Measurements from ENCODE around the gene TARS1.
A peak's percentile ranks its signal among the peaks of the same experiment; 100 is the strongest.

TARS1 gene

DNA sequence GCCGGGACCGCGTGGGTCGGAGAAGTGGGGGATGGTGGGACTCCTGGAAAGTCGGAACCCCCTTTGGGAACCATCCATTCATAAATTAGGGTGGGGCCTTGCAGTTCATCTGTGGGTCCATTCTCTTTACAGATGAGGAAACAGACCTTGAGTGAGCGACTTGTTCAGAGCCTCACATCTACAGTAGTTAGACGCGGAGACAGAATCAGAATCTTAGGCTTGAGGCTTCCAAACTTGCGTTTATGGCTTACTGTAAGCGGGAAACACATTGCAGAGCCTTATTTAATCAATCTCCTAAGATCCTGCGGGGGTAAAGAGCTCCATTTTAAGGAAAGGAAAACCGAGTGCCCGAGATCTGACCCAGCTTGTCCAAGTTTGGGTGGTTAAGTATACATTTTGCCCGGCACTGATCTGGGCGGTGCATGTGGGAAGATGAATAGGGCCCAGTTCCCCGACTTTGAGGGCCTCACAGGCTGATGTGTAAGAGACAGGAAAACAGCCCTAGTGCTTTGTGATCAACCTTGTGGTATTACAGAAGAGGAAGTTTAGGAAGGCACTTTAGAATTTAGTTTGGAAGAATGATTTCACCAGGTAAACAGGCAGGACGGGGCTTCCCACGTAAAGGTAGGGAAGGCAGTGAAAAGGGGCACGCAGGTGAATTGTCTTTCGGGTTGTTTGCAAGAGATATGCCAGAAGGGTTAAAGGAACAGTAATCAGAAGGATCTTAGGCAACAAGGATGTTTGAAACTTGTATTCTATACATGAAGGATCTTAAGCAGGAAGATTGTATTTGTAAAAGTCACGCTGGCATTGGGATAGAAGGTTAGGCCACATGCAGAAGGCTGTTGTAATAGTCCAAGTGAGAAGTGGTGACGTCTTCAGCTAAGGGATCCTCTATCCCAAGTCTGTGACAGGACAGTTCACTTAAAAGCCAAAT is 744 bp downstream of the TARS1 start:
- peak; percentile 82 for DNase-seq

DNA sequence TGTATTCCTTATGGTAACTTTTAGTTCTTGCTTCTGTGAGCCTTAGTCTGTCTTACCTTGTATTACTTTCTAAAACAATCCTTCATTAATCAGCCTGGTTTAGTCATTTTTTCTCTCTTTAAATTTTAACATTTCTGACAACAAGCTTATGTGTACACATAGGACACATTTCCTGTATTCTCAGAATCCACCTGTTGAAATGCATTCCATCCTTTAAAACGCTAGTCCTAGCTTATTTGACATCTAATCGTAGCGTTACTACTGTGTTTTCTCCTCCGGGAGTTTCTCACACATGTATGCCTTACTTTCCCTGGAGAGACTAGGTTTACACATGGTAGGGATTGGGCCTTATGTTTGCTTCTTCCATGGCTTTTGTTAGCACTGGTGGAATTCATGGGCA is 3.8 kb downstream of the TARS1 start:
- DNase-seq: no peak

DNA sequence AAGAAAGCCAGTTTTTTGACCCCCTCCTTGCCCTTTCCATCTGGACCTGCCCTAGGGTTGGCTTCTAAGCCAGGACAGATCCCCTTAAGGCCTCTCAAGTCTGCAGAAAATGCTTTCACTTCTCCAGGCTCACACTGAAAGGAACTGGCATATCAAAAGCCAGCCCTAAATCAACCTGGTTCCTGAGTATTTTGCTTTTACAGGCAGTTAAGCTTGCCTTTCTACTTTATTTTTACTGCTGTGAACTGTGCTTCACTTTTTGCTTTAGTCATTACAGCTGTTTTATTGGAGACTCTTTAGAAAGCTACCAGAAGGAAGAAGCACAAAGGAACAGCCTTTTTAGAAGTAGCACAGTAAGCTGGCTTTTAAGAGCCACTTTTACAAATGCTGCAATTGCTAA is 5.0 kb downstream of the TARS1 start:
- peak; percentile 67 for DNase-seq

DNA sequence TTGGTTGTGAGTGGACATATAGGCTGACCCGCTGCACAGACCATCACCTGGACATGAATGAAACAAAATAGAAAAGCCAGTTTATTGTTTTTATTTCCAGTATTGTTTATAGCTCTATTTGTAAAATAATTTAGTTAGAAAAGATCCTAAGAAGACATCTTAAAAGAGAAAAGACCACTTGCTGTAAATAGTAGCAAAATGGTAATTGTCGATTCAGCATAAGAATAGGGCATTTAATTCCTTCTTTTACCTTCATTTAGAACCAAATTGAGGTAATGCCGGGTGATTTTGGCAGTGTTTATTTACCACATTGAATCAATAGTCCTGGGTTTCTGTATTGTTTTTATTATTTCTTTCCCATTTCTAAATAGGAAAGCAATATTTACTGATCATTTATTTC is 7.4 kb downstream of the TARS1 start:
- no peak for DNase-seq

DNA sequence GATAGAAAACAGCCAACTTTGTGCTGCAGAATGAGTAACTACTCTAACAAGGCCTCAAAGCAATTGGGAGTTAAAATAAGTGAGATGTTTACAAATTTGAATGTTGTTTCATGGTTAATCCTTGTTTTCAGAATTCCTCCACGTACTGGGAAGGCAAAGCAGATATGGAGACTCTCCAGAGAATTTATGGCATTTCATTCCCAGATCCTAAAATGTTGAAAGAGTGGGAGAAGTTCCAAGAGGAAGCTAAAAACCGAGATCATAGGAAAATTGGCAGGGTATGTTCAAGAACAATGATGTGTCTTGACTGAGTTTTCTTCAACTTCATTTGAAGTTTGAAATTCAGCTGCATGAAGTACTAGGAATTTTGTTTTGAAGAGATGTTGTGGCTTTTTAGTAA is 16.4 kb downstream of the TARS1 start:
- DNase-seq: no peak

DNA sequence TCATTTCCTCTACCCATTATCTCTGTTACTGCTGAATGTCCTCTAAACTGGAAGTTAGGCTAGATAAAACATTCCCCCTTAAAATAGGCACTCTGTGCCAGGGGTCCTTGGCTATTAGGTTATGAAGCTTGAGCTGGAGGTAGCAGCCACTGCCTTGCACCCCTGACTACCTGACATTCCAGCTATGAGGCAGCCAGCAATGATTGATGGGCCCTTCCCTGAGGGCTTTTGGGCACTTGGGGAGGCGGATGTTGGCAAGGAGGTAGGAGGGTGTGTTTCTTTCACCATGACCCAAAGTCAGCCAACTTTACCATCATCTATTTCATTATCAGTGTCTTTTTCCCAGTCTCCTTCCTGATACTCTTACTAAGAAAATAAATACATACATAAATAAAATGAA is 17.1 kb downstream of the TARS1 start:
- no peak for DNase-seq

DNA sequence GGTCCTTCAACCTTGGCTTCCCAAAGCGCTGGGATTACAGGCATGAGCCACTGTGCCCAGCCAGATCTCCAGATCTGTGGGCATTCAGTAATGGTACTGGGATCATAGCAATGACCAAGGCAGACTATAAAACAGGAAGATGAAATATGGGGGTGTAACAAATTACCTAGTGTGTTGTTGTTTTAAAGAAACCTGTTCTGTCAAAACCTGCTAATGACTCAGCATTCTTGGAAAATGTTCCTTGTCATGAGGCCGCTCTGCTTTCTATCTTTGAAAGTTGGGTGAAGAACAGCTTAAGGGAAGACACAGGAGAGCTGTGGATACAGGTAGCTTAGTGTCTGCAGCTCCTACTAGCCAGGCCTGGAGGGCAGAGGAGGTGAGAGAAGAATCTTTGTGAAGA is 19.4 kb downstream of the TARS1 start:
- no peak for DNase-seq

DNA sequence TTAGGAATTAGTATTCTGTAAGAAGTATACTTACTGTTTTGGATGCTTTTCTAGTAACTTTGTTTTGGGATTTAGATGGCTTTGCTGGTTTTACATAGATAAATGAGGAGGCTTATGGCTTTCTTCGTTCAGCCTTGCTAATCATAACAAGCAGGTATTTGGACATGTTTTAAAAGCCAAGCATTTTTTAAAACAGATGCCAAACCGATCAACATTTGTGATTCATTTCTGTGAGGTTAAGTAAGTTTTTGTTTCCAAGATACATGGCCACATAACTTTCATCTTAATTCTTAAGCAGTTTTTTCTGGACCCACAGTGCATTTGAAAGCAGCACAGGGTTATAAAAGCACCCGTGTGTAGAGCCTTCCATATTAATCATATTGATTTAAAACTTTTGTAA is 21.7 kb downstream of the TARS1 start:
- no peak for DNase-seq

DNA sequence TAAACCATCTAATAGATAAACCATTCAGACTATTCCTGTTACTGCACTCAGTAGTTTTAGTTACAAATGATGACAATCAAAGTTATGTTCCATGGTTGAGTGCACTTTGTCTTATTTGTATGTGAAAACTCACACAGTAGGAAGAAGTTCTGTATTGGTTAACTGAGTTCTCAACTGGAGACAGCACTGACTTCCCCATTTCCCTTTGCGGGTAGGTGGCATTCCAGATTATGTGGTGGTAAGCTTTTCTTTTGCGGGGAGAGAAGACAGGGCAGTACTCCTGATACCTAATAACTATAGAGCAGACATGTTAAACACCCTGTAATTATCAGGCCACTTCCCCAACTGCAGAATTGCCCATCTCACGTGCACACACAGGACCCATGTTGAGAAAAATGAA is 24.4 kb downstream of the TARS1 start:
- peak; percentile 56 for DNase-seq

DNA sequence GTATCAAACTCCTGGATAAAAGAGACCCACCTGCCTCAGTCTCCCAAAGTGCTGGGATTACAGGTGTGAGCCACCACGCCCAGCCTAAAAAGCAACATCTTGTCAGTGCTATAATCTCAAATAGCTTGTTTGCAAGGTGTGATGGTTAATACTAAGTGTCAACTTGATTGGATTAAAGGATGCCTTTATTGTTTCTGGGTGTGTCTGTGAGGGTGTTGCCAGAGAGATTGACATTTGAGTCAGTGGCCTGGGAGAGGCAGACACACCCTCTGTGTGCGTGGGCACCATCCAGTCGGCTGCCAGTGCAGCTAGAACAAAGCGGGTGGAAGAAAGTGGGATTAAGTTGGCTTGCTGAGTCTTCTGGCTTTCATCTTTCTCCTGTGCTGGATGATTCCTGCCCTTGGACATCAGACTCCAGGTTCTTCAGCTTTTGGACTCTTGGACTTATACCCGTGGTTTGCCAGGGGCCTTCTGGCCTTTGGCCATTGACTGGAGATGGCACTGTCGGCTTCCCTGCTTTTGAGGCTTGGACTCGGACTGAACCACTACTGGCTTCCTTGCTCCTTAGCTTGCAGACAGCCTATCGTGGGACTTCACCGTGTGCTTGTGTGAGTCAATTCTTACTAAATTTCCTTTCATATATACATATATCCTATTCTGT is 28.1 kb downstream of the TARS1 start:
- no peak for DNase-seq

DNA sequence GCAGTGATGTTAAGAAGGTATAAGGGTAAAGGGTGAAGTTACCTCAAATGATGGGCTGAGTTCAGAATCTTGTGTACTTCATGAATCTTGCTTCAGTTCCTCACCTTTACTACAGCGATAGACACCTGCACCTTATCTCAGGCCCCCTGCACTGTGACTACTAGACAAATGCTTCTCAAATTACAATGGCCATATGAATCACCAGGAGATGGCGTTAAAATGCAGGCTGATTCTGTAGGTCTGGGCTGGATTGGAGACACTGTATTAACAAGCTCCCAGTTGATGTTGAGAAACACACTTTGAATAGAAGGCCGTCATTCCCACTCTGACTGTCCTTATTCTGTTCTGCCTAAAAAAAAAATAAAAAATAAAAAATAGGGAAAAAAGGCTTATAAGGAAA is 29.8 kb downstream of the TARS1 start:
- DNase-seq: peak; percentile 33

DNA sequence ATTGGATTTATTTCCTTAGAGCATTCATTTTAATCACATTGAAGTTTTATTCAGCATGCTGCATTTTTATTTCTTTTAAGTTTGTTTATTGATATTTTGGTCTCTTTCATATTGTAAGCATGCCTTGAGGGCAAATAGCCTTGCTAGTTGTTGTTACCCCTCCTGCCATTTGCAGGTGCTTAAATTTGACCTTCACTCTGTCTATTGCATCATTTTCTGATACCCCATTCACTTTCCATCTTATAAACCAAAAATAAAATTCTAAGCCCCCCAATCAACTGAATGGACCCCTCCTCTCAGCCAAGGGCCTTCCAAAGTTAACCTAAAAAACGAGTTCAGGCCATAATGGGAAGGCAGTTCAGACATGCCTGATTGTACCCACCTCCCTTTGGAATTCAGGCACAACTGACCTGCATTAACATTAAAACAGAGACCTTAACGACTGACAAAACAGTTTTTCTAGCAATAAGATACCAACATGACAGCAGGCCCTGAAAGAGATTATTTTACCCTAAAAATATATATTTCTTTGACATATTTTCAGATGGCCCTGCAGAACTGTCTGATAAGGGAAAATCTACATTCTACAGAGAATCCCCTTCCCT is 32.1 kb downstream of the TARS1 start:
- no peak for DNase-seq

DNA sequence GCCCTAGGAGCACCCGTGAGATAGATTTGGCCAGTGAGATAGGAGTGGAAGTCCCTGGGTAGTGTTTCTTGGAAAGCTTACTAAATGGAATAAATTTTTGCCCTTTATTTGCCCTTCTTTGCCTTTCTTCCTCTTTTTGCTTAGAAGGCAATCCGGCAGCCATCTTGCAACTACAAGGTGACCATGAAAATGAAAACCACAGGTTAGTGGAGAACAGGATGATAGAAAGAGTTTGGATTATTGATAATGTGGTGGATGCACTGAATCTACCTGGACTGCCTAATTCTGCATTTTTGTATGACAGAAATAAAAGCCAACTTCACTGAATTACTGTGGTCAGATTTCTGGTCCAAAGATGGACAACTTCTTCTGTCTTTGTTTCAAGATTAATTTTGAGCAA is 33.2 kb downstream of the TARS1 start:
- DNase-seq: peak; percentile 26

DNA sequence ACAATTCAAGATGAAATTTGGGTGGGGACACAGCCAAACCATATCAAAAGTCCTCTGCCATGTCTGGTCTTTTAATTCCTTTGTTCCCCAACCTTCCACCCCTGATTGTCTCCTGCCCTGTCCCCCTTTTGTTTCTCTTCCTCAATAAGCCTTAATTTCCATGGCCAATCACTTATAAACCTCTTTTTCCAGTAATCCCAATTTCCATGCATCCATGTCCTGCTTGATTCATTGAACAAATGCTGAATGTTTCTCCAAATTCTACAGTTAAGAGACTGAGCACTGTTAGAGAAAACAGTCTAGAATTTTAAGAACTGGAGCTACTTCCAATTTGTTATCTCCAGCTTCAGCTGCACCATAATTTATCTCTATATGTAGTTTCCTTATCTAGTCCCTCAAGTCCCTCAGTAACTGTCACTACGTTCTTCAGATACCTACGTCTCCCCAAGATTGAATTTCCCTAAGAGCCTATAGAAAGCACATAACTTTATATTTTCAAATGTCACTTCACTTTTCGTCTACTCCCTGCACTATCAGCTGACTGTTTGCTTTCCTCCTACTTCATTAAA is 34.2 kb downstream of the TARS1 start:
- DNase-seq: no peak

DNA sequence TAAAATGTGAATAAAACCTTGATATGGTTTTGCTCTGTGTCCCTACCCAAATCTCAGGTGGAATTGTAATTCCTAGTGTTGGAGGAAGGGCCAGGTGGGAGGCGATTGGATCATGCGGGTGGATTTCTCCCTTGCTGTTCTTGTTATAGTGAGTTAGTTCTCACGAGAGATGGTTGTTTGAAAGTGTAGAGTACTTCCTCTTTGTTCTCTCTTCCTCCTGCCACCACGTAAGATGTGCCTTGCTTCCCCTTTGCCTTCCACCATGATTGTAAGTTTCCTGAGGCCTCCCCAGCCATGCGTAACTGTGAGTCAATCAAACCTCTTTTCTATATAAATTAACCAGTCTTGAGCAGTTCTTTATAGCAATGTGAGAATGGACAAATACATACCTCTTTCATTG is 34.9 kb downstream of the TARS1 start:
- peak; percentile 62 for DNase-seq

DNA sequence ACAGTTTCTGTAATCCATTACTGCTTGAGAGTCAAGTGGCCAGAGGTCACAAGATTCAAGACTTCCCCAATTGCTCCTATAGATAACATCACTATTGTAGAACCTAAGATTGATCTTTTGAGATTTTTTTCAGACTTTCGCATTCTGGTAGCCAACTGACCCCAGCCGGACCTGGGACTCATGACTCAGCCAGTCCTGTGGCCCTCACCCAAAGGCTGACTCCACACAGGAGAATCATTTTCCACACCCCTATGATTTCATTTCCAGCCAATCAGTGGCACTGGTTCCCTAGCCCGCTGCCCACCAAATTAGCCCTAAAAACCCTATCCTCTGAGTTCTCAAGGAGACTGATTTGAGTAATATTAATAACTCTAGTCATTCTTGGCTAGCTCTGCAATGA is 36.2 kb downstream of the TARS1 start:
- DNase-seq: no peak

DNA sequence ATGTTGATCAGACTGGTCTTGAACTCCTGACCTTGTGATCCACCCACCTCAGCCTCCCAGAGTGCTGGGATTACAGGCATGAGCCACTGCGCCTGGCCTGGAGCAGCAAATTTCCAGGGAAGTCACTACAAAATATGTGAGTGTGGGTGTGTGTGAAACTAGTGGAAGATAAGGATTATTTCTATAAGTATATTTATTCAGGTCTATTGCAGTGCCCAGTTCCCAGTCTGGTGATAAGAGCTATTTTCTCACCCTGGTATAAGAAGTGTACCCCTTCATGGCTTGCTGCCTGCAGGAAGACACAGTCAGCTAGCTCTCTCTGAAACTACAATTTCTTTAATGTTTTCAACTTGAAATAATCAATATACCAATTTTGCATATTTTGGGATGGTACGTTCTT is 37.1 kb downstream of the TARS1 start:
- DNase-seq: no peak

DNA sequence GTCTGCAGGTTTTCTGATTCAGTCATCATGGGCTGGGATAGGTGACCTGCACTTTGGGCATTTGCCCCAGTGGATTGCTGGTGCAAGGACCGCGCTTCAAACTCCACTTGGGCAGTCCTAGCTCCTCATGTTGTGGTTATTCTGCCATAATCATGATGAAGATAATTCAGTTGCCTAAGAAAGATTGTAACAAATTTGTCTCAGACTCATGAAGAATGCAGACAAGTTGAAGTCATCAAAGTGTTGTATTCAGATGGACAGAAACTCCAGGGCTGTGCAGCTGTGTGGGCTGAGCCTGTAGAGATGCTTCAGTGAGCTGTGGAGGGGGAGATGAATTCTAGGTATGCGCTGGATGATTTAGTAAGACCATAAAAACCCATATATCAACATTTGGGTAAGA is 38.5 kb downstream of the TARS1 start:
- DNase-seq: no peak

DNA sequence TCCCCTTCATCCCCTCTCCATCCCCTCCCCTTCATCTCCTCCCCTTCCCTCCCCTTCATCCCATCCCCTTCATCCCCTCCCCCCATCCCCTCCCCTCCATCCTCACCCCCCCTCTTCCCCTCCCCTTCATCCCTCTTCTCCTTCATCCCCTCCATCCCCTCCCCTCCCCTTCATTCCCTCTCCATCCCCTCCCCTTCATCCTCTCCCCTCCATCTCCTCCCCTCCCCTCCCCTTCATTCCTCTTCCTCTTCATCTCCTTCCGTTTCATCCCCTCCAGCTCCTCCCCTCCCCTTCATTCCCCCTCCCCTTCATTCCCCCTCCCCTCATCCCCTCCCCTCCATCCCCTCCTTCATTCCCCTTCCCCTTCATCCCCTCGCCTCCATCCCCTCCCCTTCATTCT is 40.1 kb downstream of the TARS1 start:
- DNase-seq: no peak

DNA sequence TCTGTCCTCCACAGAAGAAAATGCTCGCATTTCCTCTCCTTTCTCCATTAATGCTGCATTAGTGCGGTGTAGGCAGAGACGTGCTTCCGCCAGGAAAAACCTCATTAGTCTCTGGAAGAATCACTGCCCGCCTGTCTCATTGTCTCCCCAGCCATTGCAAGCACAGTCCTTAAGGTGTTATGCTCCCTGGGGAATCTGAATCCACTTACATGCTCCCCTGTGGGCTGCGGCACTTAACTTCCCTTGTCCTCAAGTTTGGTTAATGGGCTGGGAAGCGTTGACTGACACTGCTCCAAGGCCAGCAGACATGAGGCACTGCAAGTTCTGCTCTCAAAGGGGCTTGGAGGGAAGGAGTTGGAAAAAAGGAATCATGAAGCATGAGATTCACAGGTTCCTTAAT is 41.6 kb downstream of the TARS1 start:
- no peak for DNase-seq

DNA sequence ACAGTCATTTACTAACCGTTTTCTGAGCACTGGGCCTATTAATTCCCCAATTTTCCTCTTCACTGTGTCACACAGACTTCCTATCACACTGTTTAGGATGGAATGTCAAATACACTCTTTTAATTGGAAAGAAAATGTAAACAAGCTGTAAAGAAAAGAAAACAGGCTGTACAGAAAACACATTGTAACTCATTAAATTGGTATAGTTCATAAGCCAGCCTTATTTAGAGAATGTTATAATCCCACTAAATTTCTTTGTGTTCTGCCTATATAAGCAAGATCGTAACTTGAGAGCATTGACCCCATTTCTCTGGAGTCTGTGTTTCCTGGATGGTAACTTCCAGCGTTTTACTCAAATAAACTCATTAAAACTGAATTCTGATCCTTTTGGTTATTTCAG is 46.5 kb downstream of the TARS1 start:
- DNase-seq: no peak

DNA sequence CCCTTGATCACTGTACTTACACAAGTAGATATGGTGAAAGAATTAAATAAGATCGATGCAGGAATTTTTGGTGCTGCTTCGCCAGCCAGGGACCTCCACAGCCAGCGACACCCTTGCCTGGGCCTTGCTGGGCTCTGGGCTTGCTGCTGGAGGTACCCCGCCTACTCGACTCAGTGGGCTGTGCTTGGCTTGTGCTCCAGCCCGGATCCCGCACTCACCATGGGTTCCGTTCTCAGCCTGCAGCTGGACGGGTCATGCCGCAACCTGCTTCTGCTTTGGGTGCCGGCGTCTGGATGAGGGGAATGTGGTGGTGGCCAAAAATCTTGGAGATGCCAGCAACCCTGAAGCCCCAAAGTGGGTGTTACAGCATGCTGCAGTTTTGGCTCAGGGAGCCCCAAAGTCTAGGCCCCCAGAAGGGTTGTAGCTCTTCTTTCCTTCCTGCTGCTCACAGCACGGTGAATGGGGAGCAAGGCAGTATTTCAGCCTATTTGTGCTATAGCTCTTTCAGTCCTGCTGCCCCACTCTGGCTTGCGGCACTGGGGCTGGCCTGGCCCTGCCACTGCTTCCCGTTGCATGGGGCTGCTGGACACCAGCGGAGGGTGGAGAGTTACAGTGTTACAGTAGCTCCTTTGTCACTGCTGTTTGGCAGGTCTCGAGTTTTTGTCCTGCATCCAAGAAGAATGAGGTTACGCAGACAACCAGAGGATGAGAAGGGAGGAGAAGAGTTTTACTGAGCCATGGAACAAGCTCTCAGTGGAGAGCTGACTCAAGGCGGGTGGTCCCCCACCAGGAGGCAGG is 48.0 kb downstream of the TARS1 start:
- no peak for DNase-seq

DNA sequence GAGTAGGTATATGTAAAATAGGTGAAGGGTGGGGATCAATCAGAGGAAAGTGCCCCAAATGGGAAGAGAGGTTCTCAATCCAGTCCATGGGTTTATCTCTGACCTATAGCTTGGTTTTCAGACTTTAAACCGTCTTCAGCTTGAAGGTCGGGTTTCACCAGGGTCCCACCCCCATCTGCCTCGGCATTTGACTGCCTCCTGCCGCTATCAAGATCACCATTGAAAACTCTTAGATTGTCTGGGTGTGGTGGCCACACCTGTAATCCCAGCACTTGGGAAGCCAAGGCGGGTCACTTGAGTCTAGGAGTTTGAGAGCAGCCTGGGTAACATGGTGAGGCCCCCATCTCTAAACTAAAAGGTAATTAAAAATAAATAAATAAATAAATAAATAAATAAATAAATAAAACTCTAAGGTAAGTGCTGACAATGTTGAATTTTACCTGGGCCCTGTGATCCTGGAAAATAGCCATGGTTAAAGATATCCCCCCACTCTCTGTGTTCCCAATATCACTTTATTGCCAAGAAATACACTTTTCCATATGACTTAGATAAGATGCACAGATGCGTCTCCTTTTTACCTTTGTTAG is 48.8 kb downstream of the TARS1 start:
- no peak for DNase-seq
